Stimulated activated CD4-positive, alpha-beta T cell treated with anti-CD3 and anti-CD28 coated beads, Interleukin-1b, Interleukin-23, amount 100 ng/mL, for 24 hours (primary cell): ENCODE measurements around the gene SRGAP2.
"Not testable (repeated sequence)": the region's sequence is repeated elsewhere in the genome, so short reads cannot be mapped to it uniquely, and the experiment has no call there.

Experiments used
- DNase-seq, 4 experiments: peaks; one replicate each; pipeline ENCODE4 v3.0.0-alpha.2; 2020; ENCODE audit warnings: low read depth in 4 of 4, low spot score in 1 of 4

Gene SRGAP2

DNA sequence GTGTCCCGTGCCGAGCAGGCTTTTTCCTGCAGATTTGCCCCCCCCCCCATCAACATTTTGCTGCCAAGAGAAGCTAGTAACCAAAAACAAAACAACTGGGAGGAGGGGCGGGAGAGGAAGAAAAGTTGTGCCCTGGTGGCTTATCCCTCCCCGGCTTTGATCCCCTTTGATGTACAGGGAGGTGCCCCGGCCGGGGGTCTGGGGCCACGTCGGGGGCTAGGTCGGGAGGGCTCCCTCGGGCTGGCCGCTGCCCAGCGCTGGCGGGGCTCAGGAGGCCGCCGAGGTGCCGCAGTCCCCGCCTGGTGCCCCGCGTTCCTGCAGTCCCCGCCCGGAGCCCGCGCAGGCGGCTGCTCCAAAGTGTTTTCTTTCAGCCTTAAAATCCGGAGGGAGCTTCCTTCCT, 1.5 kb downstream of the SRGAP2 start:
- DNase-seq = not testable (repeated sequence)

DNA sequence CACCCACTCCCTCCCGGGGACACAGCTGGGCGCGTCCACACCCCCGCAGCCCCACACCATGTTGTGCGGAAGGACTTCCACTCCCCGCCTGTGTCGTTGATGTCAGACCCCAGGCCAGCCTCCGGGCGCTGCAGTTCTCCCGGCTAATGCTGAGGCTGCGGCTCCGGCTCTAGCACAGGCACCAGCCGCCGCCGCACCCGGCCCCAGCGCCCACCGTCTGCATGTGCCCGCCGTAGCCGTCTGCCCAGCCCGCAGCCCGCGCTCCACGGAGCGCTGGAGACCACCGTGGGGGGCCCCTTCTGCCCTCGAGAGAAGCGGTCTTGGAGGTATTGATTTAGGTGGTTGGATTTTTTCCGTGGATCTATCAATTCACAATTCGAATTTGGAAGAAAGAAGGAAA, 2.2 kb downstream of the SRGAP2 start:
- not testable (repeated sequence) for DNase-seq

DNA sequence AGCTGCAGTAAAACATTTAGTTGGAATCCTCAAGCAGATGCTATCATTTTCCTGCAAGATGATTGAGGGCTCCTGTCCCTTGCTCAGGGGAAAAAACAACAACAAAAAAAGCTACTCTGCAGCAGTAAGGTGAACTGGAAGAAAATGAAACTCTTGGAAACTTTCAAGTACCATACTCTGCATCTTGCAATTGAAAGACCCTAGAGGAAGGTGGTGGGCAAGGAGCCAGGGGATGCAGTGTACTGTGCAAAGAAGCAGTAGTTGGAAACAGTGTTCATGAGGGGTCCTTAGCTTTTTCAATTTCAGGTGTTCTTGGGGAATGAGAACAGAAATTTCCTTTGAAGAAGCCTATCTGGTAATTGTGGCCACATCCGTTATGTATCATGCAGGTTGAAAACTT, 7.5 kb downstream of the SRGAP2 start:
- not testable (repeated sequence) for DNase-seq

DNA sequence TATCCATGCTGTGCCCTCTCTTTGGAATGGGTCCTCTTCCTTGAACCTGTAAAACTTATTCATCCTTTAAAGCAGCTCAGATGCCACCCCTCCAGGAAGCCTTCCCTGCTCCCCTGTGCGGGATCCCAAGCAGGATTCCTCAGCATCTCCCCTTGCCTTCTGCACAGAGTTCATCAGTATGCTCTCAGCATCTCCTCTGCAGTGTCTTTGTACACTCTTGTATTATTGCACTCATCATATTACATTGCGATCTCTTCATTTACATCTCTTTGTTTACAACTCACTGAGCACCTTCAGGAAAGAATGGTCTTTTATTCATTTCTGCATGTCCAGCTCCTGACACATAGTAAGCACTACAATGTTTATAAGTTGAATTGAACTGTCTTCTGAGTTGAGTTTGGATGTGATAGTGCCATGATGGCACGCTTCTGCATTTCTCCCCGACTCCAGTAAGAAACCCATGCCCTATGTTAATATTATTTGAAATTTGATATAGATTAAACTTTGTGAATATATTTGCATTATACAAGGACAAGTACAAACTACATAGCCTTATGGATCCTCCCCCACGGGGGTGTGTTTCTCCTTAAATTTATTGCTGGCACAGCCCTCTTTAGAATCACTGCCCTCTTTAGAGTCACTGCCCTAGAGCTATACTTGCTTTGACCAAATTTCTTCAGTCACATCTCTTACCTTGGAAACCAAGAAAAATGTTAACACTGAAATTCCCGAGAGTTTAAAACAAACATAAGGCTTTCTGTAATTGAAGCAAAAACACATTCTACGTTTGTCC, 12.5 kb downstream of the SRGAP2 start:
- not testable (repeated sequence) for DNase-seq

DNA sequence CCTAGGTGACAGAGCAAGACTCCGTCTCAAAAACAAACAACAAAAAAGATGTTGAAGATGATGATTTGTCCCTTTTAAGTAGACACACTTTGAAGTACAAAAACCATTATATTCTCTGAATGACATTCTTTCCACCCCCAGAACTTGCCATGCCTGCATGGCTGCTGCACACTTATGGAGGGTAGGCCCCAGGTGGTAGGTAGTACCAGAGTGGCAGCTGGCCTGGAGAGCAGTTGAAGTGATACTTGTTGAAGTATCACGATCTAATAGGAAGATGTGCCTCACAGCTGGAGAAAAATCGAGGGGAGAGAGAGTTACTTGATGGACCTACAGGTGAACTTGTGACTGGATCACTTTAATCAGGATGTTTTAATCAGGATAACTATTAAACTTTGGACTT, 14.9 kb downstream of the SRGAP2 start:
- not testable (repeated sequence) for DNase-seq

DNA sequence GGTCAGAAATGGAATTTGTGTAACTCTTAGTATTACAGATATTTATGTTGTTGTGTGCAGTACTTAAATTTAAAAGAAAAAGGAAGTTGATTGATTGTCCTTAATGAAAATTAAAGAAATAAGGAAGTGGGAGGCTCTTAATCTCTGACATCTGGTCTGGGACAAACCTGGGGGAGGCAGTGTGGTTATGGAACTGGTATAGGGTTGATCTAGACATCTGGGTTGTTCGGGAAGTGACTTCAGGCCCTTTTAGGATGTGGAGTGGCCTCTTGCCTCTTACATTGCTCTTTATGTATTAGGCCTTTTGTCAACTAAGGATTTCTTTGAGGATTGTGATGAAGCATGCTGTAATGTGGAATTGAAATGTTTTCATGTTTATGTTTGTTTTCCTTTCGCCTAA, 15.4 kb downstream of the SRGAP2 start:
- DNase-seq = not testable (repeated sequence)

DNA sequence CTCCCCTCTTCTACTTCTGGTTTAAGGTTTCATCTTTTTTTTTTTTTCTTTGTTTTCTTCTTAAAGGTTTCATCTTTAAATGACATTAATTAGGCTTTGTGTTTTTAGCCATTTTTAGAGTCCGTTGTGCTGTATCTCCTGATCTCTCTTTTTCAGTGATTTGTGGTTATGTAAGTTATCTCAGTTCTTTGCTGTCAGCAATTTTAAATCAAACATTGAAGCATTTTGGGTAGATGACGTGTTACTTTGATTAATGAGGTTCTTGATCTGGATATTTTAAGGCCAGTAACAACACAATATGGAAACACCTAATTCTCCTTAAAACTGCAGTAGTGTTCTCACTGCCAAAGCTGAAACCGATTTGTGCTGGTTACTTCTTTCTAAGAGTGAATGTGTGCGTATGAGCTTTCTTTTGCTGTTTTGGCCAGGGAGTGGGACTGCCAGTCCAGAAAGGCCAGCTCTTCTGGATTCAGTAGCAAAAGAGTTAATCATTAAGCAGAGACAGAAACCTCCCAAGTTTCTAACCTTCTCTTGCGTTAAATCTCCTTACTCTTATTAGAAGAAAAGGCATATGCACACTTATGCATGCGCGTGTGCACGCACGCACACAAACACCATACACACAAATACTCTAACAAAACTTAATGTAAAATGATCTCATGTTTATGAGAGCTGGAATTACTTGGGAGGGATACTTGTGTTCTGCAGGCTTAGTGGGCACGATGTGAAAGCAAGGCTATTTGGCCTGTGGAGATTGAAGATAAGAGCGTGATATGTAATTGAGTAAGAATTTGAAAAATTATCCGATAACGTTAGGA, 16.4 kb downstream of the SRGAP2 start:
- DNase-seq = not testable (repeated sequence)

DNA sequence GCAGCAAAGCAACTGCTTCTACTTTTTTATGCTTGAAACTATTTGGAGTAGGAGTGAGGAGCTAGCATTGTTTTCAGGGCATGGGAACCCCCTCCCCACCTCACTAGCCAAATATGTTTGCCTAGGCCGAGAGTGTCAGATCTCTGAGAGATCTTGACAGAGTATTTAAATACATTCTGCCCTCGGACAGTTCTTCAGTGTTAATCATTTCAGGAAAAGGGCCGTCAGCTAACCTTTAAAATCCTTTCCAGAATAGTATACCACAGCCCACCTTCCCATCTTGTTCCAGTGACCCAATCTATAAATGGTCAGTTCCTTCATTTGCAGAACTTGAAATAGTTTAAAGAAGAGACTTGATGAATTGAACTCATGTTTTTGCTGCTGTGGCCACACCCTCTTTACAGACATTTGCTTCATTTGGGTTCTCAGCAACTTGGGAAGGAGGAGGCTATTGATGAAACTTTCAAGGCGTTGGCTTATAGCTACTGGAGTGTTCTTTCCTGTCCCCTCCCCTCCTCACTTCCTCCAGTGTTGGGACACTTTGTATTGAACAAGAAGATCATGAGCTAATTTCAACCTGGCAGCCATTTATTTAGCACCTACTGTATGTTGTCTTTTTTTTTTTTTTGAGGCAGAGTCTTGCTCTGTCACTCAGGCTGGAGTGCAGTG, 17.1 kb downstream of the SRGAP2 start:
- not testable (repeated sequence) for DNase-seq

DNA sequence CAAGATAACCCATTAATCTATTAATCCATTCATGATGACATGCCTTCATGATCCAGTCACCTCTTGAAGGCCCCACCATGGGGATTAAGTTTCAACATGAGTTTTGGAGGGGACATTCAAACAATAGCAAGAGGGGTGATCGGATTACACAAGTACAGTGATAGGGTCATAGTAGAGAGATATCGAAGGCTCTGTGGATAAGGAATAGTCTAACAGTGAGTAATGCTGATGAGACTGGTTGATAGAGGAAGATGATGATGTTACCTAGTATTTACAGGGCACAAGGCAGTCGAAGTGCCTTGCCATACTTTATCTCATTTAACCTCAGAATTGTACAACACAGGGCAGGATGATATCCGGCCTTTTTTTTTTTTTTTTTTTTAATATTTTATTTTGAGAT, 18.2 kb downstream of the SRGAP2 start:
- DNase-seq = not testable (repeated sequence)

DNA sequence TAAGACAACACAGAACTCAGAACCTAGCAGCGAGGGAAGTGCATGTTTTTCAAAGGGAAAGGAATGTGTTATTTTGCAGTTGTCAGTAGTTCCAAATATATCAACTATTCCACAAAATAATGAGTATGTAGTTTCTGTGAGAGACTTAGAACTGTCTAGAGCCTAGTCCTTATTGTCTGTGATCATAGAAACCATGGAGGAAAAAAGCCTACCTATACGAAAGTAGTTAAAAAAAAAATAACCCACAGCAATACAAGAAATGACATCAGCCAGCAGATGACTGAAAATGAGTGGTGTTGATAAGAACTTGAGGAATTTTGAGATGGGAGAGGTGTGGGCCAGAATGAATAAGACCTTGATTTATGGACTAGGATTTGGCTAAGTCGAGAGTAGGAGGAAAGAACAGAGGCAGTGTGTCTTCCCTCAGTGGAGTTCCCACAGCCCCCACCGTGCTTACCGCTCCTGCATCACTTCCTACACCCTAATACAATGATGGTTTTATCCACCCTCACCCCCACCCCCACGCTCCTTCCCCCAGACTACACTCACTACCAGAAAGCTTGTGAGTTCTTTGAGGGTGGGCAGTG, 20.9 kb downstream of the SRGAP2 start:
- DNase-seq = not testable (repeated sequence)

DNA sequence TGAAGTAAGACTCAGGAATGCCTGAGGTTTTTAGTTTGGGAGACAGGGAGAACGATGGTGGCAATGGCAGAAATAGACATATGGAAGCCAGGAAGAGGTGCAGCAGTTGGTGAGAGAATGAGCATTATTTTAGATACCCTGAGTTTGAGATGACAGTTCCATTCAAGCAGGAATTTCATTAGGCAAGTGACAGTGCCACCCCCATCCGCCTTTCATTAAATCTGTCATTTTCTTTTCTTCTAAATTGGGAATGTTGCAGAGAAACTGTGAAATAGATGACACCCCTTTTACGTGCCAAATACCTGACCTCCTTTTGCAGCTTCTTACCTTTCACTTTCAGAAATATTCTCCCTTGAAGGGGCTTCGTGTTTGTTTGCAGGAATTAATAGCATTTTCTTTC, 22.0 kb downstream of the SRGAP2 start:
- not testable (repeated sequence) for DNase-seq

DNA sequence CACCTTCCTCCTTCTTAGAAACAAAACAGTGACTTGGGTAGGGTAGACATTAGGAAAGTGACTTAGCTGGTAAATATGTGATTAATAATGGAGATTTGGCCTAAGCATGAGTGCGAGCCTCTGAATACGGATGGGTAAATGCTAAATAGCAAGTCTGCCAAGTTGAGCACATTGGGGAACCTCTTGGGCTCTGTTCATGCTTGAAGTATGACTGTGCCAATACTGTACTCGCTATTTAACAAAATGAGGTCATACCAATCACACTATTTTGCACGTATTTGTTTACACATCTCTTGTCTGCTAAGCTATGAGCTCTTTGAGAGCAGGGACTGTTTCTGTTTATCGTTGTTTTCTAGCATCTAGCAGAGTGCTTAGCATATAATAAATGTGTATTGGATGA, 23.5 kb downstream of the SRGAP2 start:
- DNase-seq = not testable (repeated sequence)

DNA sequence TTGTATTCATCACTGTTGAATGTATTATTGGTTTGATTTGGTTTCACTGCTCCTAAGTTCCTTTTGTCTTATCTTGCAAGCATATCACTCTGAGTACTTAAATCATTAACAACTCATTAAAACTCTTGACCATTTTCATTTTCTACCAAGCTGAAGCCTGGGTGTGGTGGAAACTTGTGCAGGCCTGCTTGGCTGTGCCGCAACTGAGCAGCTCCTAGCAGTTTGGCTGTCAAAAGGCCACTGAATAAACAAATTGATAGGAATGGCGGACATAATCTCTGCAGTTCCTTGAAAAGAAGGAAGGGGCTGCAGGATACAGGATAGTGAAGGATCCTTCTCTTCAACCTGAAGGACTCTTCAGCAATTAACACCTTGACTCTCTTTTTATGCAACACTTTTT, 25.9 kb downstream of the SRGAP2 start:
- DNase-seq = not testable (repeated sequence)

DNA sequence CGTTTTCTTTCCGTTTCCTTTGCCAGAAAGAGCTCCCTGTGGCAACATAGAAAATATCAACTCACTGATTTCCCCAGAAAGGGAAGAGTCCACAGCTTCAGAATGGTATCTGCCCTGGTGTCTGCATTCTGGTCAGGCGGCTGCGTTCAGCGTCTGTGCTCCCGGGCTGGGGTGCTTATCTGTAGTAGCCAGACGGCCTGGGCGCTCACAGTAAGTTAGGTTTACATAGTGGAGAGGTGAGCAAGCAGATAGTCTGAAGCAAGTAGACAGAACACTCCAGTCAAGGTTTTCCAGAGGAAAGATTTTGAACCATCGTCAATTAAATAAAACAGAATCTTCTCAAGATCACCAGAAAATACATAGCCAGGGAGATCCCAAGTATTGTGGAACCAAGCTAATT, 28.6 kb downstream of the SRGAP2 start:
- not testable (repeated sequence) for DNase-seq

DNA sequence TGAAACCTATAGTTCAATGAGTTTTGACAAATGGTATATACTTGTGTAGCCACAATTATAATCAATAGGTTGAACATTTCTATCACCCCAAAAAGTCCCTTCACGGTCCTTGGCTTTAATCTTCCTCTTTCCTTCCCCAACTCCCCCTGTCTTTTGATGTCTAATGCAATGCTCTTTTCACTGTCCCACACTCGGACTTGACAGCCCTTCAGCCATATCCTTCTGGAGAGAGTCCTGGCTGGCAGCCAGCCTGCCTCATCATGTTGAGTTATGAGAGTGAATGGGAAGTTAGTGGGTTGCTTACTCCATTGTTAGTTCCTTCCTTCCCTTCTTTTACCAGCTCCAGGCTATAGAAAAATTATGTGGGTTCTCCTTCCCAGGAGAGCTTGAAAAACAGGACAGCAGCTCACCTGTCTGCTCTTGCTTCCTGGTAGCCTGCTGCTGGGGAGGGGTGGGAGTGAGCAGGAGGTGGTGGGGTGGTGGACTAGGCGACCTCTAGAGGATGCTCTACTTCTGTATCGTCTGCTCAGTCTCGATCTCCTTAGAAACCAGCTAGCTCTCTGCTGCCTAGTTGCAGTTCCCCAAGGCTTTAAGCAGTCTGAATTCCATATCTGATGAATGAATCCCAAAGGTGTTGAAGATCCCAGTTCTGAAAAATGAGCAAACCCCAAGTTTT, 29.8 kb downstream of the SRGAP2 start:
- DNase-seq = not testable (repeated sequence)

DNA sequence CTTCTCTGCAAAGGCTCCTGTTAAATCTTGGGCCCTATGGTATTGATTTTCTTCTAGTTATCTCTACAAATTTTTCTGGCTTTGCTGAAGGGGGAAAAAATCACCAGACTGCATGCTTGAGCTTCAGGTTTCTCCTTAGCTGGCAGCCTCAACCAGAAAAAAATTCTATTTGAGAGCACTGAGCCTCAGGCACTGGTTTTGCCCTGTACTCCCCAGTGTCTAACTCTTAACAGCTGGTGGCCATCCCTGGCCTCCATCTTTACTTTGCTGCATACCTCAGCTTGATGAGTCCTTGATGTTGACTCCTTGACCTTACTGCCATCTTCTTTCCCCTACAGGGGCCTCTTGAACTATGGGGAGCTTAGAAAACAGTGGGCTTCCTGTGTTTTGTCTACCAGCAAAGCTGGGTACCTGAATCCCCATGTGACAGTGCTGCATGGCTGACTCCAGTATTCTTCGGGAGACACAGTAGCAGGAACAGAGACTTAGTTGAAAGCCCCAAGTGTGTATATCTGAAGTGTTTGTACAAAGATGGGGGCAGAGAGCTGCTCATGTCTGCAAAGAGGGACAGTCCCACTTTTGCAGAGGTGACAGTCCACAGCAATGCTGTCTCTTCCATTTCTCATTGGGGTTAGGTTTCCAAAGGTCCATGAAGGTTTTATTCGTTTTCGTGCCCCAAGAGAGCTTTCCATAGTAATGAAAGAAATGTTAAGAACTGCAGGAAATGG, 31.0 kb downstream of the SRGAP2 start:
- not testable (repeated sequence) for DNase-seq

DNA sequence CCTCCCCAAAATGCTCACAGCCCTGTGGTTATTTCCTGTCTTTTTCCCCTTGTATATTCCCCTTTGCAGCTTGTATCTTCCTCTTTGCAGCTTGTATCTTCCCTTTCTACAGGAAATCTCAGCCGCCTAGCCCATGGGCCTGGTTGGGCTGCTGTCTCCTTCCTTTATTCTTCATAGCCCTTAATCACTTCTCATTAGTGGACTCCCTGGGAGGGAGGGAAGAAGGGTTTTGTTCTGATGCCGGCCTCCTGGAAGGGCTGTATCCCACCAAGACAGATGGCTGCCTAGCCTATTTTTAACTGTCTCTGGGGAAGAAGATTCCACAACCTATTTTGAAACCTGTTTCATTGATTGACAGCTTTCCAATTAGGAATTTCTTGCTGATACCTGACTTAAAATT, 31.8 kb downstream of the SRGAP2 start:
- DNase-seq = not testable (repeated sequence)

DNA sequence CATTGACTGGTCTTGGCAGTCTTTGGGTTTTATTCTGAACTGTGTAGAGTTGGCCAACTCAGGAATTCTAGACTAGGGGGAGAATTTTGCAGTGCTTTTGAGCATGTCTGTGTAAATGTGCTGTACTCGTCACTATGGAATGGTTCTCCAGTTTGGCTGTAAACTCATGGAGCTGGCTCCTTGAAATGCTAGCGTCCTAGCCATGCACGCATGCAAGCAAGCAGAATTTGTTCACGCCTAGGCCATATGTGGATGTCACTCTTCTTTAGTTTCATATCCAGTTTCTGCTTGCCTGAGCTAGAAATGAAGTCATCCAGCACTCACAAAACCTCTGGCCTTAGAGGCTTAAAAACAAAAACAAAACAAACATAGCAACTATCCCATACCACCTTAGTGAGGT, 36.9 kb downstream of the SRGAP2 start:
- DNase-seq = not testable (repeated sequence)

DNA sequence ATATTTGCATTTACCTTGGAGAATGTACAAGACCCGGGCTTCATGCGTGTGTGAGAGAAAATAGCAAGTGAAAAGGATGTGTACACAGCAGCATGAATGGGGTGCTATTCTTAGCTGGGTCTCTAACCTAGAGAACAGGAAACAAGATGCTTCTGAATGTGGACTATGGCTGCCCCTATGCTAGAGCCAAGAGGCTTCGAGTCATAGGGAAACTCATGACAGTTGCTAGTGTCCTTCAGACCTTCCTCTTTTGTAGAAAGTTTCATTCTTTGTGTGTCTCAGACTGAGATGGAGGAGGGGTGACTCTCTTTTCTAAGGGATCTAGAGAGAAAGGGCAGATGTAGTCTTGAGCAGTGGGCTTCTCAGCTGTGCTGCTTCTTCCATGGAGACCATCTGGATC, 40.0 kb downstream of the SRGAP2 start:
- DNase-seq = not testable (repeated sequence)

DNA sequence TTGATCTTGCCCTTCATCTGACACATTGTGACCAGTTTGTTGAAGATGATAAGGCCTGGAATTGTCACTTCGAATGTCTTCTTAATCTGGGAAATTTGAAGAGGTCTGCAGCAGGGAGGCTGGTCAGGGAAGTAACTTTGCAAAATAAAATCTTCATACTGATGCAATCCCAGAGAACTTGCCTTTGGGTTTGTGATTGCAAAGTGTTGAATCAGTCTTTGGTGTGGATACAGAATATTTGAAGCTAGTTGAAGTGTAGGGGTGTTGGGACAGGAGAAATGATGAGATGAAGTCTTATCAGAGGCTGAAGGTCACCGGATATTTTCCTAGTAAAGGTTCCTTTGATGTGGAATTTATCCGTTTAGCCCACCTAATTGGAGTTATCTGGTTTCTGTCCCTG, 42.1 kb downstream of the SRGAP2 start:
- DNase-seq = not testable (repeated sequence)
